Gastroesophageal sphincter (tissue), 4 donors: Measurements from ENCODE around the gene XDH. TPM values are rescaled to one million over a fixed set of nuclear protein-coding genes. Genes with fewer than 3 reads are reported as not detected.

ENCODE experiments used
- ATAC-seq: fragments of 150-250 bp; one replicate; pipeline ENCODE4 v1.9.1; 2016; ENCODE audit warnings: mild to moderate bottlenecking, moderate library complexity
- H3K27ac ChIP-seq, 4 donors: fragments of 200-600 bp; sonication (generic) in 3 of 4; 1 replicate in 3 of 4; 2 replicates in 1 of 4; pipeline ENCODE4 v1.5.1; 2016 to 2019
- H3K27me3 ChIP-seq: fragments of 200-600 bp; sonication (generic); one replicate; pipeline ENCODE4 v1.5.1; 2019
- H3K36me3 ChIP-seq, 2 donors: fragments of 200-600 bp; sonication (generic); one replicate each; pipeline ENCODE4 v1.5.1; 2019; ENCODE audit warnings: control low read depth in 1 of 2
- H3K4me1 ChIP-seq, 3 donors: fragments of 200-600 bp; sonication (generic); 1 replicate in 2 of 3; 2 replicates in 1 of 3; pipeline ENCODE4 v1.5.1; 2016 to 2019; ENCODE audit warnings: control low read depth in 2 of 3
- H3K4me3 ChIP-seq, 2 donors: fragments of 200-600 bp; sonication (generic); one replicate each; pipeline ENCODE4 v1.5.1; 2019; ENCODE audit warnings: mild to moderate bottlenecking in 1 of 2, moderate library complexity in 1 of 2
- H3K9me3 ChIP-seq, 3 donors: fragments of 200-600 bp; sonication (generic); one replicate each; pipeline ENCODE4 v1.5.1; 2017 to 2019; ENCODE audit warnings: control low read depth in 2 of 3
- CTCF ChIP-seq, 4 experiments: fragments of 200-600 bp in 2 of 4; fragments of 450-650 bp in 2 of 4; sonication (generic) in 1 of 4; IDR thresholded peaks; one replicate each; pipeline ENCODE4 v1.5.1; 2017 to 2019; ENCODE audit warnings: antibody characterized with exemption in 4 of 4, mild to moderate bottlenecking in 2 of 4, moderate library complexity in 2 of 4
- EP300 ChIP-seq: sonication (generic); formaldehyde crosslinking; IDR thresholded peaks from one replicate; pipeline ENCODE4 v1.6.1; 2017; ENCODE audit warnings: antibody characterized with exemption, mild to moderate bottlenecking
- POLR2A ChIP-seq, 2 donors: fragments of 450-650 bp; IDR thresholded peaks; one replicate each; pipeline ENCODE4 v1.6.1; 2017; ENCODE audit warnings: antibody characterized with exemption in 2 of 2, mild to moderate bottlenecking in 2 of 2, moderate library complexity in 1 of 2
- POLR2AphosphoS5 ChIP-seq: sonication (generic); formaldehyde crosslinking; IDR thresholded peaks from one replicate; pipeline ENCODE4 v1.6.1; 2017; ENCODE audit warnings: antibody characterized with exemption
- WGBS, 2 donors: methylation state at CpG; one replicate each; pipeline ENCODE4 v1.1.5; 2018; ENCODE audit warnings: low coverage in 1 of 2; 5-methylcytosine and 5-hydroxymethylcytosine counted together
- total RNA-seq, 4 donors: library from RNA; depleted of rRNA; stranded (reverse); fragments of >200 nt; gene quantifications; one replicate each; pipeline ENCODE4 v1.1.0, GENCODE V29; 2016

The XDH gene
- total RNA-seq, 4 donors from 2014 or later, result under 0.01 to 2.8 (median 0.08) TPM; not detected in 1

- H3K36me3 ChIP-seq, result no peaks in the 10 kb centered on the region
- H3K4me3 ChIP-seq, result no peak overlapping the region
- H3K27me3 ChIP-seq, result peaks cover 6% of the 10 kb centered on the region
- 71 to 95% methylated on average over 3 to 5 of the region's 6 CpGs for WGBS, 2 donors
- H3K9me3 ChIP-seq, result no peaks in the 10 kb centered on the region
- no peaks in the 10 kb centered on the region for H3K4me1 ChIP-seq
- no peak overlapping the region for H3K27ac ChIP-seq
- TF ChIP-seq POLR2AphosphoS5, result no peak
- TF ChIP-seq POLR2A (IDR thresholded peaks at IDR 0.05), result no peak
- no peak for TF ChIP-seq EP300
- no peak for TF ChIP-seq CTCF (IDR thresholded peaks at IDR 0.05)
- ATAC-seq, result no peak
Observed at GRCh38 chr2:31337860-31338259, 76.7 kb downstream of the XDH start.

GRCh38 chr2:31337197-31337596 is 77.3 kb downstream of the XDH start:
- TF ChIP-seq POLR2AphosphoS5, result no peak
- TF ChIP-seq CTCF (IDR thresholded peaks at IDR 0.05), result no peak
- no peak for TF ChIP-seq EP300
- no peak for TF ChIP-seq POLR2A (IDR thresholded peaks at IDR 0.05)
- ATAC-seq, result no peak
- no peak overlapping the region for H3K4me3 ChIP-seq
- peaks cover 6% of the 10 kb centered on the region for H3K27me3 ChIP-seq
- no peaks in the 10 kb centered on the region for H3K9me3 ChIP-seq
- no peaks in the 10 kb centered on the region for H3K36me3 ChIP-seq
- no peaks in the 10 kb centered on the region for H3K4me1 ChIP-seq
- WGBS, 2 donors, result 69 to 79% methylated on average over 3 of the region's 3 CpGs
- H3K27ac ChIP-seq, result no peak overlapping the region

GRCh38 chr2:31335921-31336585 is 78.5 kb downstream of the XDH start:
- TF ChIP-seq POLR2A (IDR thresholded peaks at IDR 0.05), result no peak
- TF ChIP-seq CTCF (IDR thresholded peaks at IDR 0.05), result no peak
- TF ChIP-seq EP300, result no peak
- no peak for TF ChIP-seq POLR2AphosphoS5
- Histone ChIP-seq H3K4me1 (no peaks in the 10 kb centered on the region), H3K9me3 (no peaks in the 10 kb centered on the region), H3K27ac (no peak overlapping the region), H3K36me3 (no peaks in the 10 kb centered on the region), H3K4me3 (no peak overlapping the region), H3K27me3 (peaks cover 6% of the 10 kb centered on the region)
- ATAC-seq, result no peak
- 64 to 88% methylated on average over 3 to 5 of the region's 5 CpGs for WGBS, 2 donors

- Histone ChIP-seq H3K4me1 (no peaks in the 10 kb centered on the region), H3K9me3 (no peaks in the 10 kb centered on the region), H3K4me3 (no peak overlapping the region), H3K27ac (no peak overlapping the region), H3K27me3 (peaks cover 6% of the 10 kb centered on the region), H3K36me3 (no peaks in the 10 kb centered on the region)
- WGBS, 2 donors, result 66 to 68% methylated on average over 3 to 5 of the region's 5 CpGs
- TF ChIP-seq POLR2AphosphoS5 (no peak), POLR2A (IDR thresholded peaks at IDR 0.05) (no peak)
- no peak for ATAC-seq
Observed at GRCh38 chr2:31334311-31335026, 80.1 kb downstream of the XDH start.

- peak; percentile 60 for ATAC-seq
- 10 to 20% methylated on average over 4 to 6 of the region's 8 CpGs for WGBS, 2 donors
- Histone ChIP-seq H3K36me3 (no peaks in the 10 kb centered on the region), H3K27ac (no peak overlapping the region), H3K27me3 (peaks cover 6% of the 10 kb centered on the region), H3K9me3 (no peaks in the 10 kb centered on the region), H3K4me1 (no peaks in the 10 kb centered on the region), H3K4me3 (no peak overlapping the region)
- TF ChIP-seq CTCF (IDR thresholded peaks at IDR 0.05) (peak; percentile 82 to 93 (median 88)), EP300 (no peak)
Observed at GRCh38 chr2:31333527-31334183, 80.9 kb downstream of the XDH start.
